Hematopoietic multipotent progenitor cell (in vitro differentiated cells): ENCODE data around the gene MYL12A. TPM values are rescaled to one million over a fixed set of nuclear protein-coding genes. Genes with fewer than 3 reads are reported as not detected.

Source experiments
- DNase-seq, 3 donors: peaks; one replicate each; pipeline ENCODE4 v3.0.0-alpha.2; 2011 to 2015; ENCODE audit warnings: low read depth in 2 of 3, low spot score in 2 of 3
- total RNA-seq: library from RNA; depleted of rRNA; stranded (reverse); fragments of >200 nt; gene quantifications from one replicate; pipeline ENCODE4 v1.2.3, GENCODE V29; 2012

The MYL12A gene
- total RNA-seq, 1 donor = 109 TPM

DNA sequence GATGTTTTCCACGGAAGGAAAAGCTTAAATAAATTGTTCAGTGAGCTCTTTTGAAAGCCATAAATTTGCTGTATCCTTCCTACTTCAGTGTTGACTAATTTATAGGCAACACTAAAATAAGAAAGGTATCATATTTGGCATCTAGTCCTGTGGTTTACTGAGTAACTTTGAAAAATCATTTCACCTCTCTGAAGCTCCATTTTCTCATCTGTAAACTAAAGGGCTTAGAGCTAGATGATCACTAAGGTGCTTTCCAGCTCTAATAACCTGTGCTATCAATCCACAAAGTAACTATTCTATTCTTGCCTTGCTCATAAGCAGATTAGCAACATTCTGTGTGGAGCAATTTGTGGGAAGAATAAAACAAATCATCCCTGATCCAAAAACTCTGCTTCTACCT, 24.2 kb upstream of the MYL12A start:
- DNase-seq = peak in 1 of 3 donors; percentile 4

DNA sequence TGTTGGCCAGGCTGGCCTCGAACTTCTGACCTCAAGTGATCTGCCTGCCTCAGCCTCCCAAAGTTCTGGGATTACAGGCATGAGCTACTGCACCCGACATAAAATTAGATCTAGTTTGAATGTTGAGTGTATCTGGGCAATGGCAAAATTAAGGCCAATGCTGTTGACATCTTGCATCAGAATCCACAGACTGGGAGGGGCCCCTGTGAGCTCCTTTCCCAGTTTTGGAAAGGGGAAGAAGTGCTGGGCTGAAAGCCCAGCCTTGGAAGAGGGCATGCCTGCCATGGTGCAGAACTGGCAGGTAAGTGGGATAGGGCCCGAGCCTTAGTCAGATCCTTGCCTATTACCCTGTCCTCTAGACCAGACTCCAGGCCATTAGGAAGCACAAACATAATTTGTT, 23.4 kb upstream of the MYL12A start:
- DNase-seq = no peak

DNA sequence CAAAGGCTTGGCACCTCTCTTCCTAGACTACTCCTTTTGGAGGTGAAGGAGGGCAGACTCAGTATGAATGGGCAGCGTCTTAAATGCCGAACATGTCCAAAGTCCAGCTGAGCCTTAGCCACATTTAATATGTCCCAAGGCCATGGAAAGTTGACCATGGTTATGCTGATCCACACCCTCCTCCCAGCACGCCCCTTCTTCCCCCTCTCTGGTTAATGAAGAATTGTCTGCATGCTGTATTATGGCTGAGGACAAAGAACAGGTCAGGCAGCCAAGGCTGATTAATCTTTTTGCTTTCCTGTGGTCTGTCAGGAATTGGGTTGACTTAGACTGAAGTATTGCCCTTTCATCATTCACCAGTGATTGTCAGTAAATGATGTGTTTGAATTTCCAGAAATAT, 22.0 kb upstream of the MYL12A start:
- DNase-seq = no peak

DNA sequence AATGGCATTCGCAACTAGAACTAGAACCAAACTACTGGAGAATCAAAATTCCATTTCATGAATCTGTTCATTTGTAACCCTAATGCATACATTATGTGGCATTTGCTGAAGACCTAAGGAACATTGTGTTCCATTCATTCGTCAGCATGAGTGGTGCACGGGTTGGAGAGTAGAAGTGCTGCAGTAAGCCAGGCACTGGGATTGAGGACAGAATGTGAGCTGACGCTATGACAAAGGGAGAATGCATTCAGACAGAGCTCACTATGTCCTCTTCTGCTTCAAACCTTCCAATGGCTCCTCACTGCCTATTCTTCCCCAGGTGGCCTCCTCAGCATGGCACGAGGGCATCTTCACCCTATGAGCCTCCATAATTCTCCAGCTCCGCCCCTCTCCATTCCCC, 21.6 kb upstream of the MYL12A start:
- no peak for DNase-seq

DNA sequence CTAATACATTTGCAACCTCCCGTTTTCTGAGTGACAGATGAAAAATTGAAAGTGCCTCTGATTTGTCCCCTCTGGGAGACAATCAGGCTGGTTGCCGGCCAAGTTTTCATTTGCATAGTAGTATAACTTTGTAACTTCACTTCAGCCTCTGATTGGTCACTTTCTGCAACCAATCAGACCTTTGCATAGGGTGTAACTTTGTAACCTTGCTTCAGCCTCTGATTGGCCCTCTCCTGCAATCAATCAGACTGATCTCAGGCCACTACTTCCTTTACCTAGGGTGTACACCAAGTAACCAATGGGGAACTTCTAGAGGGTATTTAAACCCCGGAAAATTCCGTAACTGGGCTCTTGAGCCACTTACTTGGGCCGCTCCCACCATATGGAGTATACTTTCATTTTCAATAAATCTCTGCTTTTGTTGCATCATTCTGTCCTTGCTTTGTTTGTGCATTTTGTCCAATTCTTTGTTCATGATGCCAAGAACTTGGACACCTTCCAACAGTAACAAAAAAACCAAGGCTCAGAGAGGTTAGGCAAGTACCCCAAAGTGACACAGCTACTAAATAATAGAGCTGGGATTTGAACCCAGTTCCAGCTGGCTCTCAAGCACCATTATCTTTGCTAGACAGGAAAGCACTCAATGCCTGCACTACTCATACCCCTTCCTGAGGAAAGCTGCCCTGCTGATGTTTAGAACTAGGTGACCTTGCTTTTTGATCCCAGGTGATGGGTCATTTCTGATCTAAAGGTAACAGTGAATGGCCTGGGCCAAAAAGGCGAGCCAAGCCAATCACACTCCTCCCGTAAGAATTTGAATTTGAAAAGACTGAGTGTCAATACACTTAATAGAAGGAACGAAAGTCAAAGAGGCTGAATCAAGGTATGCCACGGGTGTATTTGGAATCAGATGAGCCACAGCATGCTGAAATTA, 16.9 kb upstream of the MYL12A start:
- DNase-seq = peak in 1 of 3 donors; percentile 24

DNA sequence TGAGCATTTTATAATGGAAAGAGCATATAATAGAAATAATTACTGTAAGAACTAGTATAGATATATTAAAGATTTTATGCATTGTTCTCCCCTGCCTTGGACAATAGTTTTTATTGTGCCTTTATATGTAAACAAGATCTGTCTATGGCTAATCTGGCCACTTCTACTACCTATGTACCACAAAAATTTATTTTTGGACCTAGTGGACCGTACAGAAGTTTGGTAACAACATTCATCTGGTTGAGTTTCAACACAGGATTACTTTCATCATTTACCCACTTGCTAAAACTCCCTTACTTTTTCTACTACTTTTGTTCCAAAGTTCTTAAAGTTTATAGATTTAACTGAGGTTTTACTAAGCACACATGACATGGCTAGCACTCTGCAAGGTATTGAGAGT, 14.6 kb upstream of the MYL12A start:
- no peak for DNase-seq

DNA sequence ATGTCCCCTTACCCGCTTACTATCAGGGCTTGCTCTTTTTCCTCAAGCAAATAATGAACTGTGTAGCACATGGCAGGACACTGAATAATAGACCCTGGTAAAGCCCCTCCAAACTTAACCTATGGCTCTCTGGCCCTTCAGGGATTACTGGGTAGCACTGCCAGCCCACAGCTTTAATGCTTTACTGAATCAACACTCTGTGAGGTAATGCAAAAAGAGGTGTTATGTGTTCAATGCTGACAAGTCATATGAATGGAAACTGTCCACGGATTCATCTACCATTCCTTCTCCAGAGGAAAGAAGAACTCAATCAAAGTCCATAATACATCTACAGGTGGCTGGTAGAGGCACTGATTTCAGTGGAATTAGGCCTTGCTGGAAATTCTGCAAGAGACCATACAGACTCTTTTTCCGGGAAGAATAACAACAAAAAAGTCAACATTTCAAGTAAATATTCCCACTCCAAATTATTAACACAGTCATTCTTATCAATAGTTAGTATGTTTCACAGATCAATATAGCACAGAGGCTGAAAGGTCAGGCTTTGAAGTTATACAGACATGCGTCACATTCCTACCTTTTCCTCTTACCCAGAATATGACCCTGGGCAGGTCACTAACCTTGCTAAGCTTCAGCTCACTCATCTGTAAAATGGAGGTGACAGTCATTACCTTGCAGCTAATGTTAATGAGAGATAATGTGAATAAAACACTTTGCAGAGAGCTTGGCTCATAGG, 14.0 kb upstream of the MYL12A start:
- DNase-seq = no peak

DNA sequence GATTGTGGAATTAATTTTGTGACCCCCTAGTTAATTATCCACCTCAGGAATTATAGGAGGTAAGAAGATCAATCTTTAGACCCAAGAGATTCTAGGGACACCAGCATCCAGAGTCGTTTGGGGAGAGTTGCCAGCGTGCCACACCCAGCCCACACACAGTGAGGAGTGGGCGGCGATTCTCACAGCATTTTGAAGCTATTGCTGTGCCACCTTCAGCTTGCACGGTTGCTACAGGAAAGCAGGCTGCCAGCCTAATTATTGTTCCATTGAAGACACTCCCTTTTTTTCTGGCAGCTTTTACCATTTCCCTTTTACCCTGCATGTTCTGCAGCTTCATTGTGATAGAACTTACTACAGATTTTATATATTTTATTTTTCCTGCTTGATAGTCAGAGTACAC, 13.1 kb upstream of the MYL12A start:
- no peak for DNase-seq

DNA sequence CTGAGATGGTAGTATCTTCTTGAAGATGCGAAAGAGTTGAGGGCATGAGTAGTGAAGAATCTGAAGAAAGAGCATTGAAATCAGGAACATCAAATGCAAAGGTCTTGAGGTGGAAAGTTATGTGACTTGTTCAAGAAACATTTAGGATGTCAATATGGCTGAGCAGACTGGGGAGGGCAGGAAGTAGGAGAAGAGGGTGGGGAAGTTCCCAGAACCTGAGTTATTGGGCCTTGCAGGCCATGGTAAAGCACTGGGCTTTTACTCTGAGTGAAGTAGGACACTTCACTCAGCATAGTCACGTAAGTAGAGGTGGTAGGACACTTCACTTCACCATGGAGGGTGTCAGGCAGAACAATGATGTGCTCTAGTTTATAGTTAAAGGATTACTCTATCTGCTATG, 11.8 kb upstream of the MYL12A start:
- DNase-seq = no peak

DNA sequence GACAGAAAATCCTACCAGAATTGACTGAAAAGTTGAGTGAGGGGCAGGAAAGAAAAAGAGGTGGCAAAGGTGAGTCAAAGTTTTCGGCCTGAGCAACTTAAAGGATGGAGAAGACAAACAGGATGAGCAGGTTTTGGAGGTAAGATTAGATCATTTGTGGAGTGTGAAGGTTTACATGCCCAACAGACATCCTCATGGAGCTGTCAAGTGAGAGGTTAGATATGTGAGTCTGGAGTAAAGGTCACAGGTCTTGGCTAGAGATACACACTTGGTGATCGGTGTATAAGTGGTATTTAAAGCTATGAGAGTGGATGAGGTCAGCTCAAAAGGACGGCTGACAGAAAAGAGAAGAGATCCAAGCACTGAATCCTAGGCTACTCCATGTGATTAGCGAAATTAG, 11.1 kb upstream of the MYL12A start:
- DNase-seq = no peak

DNA sequence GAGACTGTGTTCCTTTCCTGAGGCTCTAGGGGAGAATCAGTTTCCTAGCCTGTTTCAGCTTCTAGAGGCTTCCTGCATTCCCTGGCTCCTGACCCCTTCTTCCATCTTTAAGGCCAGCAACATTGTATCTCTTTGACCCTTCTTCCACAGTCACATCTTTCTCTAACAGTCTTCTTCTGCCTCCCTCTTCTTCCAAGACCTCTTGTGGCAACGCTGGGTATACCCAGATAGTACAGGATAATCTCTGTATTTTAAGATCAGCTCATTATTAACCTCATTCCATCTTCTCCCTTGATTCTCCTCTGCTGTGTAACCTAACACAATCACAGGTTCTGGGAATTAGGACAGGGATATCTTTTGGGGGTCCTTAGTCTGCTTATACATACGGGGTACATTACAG, 8.9 kb upstream of the MYL12A start:
- DNase-seq = peak in 1 of 3 donors; percentile 25

DNA sequence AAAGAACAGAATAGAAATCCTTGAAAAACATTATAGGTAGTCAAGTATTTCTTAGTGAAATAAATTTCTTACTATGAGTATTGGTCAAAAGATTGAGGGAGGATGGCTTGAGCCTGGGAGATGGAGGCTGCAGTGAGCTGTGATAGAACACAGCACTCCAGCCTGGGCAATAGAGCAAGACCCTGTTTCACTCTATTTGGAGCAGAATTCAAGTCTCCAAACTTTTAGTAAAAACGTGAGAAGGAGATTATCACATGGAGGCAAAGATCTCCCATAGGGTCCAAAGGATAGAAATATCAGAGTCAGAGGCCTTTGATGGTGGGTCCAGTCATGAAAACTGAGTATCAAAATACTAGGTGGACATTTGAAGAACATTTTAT, 2.4 kb upstream of the MYL12A start:
- DNase-seq = no peak

DNA sequence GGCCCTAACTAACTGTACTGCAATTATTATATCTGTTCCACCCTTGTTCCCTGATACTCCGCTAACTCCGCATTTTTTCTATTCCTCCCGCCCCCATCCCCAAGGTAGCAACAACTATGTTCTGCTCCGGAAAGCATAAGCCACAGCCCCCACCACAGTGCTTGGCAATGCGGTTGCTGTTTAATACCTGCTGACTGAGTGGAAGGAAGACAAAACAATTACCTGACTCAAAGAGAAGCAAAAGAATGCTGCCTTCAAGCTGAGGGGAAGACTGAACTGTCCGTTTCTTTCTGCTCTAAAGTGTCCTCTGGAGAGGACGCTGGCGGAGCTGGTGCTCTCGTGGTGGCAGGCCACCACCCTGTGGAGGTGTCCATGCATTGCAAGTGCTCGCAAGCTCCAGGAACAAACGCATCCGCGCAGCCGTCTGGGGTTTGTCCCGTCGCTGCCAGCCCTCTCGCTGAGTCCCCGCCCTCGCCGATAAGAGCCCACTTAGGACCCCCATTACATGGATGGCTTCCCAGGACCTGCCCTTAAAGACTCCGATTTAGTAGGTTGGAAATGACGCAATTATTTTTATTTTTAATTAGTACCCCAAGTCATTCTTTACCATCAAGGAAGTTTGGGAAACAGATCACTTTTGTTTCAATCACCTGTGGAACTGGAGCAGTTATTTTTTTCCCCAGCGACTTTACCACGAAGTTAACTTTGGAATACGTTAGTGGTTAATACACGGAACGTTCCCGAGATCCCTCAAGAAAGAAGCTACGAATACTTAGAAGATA, 1.6 kb upstream of the MYL12A start:
- DNase-seq = peak; percentile 41 to 92 (median 89)

DNA sequence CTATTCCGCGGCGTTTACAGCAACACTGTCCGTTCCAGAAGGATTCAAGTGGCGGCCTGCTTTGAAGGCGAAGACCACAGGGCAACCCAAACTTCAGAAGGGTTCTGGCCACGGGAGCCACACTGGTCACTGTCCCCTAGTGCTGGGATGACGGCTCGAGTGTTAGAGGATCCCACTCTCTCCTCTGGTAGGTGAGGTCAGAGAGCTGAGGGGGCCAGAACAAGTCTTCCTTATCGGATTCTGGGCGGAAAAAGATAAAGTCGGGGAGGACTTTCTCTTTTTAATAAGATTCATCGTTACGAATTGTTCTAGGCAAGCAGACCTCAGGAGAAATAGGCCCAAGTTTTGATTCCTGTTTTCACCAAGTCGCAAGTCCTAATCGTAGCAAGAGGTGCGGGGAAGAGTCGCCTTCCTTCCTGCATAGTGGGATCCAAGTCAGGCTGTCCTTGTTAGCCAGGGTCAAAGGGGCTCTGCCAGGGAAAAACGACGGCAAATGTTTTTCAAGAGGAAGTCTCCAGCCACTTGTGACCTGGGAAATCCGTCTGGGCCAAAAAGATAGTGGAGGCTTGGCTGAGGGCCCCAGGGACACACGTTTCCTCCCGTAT, 864 bp upstream of the MYL12A start:
- peak in 2 of 3 donors; percentile 69 to 72 for DNase-seq

DNA sequence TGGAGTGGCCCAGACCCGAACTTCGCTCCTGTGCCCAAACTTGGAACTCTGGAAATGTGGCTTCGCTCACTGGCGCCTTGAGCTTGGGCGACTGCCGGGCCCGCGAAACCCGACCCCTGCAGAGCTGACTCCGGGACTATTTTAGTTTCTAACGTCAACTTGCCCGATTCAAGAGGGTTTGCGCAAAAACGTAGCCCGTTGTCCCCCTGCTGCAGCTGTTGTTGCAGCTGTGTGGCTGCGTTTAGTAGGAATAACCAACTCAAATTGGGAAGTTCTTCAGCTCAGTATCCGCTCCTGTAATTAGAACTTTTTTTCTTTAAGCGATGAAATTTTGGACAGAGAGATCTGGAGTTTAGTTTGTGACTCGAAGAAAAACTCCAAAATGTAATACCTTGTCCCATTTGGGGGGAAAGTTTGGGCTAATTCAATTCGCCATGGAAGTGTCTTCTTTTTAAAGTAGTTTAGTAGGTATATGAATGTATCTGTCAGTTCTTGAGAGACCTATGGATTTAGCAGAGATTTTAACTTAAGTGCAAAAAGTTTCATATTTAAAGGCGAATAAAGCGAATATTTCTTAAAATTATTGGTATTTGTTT, 559 bp downstream of the MYL12A start:
- peak in 2 of 3 donors; percentile 42 to 48 for DNase-seq

DNA sequence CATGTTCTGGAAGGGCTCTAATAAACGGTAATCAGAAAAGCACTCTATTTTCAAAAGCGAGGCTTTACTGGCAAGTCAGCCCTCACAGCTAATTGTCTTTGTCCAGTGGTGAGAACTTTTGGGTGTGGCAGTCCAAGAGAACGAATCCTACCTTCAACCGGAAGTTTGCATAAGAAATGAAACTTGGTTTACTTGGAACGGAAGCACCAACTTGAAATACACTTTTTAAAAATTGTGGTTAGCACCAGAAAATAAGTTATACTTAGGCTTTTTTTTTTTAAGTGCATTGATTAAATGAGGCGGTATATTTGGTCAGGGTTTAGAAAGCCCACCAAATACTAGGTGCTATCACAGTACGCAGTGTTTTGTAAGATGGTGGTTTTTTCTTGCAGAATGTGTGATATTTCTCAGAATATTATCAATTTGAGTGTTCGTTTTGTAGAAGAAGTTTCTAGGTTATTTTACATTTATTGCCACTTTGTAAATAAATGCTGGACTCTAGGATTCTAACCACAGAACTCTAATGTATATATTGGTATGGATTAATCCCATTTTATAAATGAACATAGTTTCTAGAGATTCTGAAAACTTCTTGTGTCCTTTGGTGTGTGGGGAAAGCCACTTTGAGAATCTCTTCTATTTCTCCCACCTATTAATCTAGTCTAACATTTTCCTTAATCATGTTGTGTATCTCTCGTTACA, 1.2 kb downstream of the MYL12A start:
- peak in 2 of 3 donors; percentile 31 to 34 for DNase-seq

DNA sequence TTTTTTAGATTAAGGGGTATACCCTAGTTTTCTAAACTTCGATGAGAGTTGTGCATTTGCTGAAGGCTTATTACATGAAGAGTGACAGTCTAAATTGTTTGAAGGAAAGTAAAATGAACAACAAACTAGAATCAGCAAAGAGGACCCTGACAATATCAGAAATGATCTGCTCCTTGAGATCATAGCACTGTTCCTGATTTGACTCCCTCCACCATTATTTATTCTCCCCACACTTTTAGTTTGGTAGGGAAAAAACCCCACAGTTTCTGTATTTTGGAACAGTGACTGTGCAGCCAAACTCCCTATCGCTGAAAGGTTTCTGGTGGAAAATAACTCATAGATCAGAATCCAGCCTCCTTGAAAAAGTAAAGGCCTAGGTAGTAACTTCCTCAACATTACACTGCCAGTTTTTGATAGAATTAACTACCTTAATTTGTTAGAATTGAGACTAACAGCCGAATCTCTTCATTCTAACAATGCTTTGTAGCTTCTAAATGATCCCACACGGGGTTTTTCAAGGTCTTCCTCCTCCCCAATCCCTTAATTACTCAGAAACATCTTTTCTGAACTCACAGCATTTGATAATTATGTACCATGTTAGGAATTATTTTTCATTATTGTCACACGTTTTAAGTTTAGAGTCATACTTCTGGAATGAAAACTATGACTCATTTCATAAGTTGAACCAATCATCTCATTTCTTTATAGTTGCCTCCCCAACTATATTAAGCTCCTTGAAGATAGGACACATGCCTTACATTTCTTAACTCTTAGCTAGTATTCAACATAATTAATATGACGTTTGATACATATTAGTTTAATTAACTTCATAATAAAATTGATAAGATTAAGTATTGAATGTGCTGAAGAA, 2.9 kb downstream of the MYL12A start:
- DNase-seq = no peak

DNA sequence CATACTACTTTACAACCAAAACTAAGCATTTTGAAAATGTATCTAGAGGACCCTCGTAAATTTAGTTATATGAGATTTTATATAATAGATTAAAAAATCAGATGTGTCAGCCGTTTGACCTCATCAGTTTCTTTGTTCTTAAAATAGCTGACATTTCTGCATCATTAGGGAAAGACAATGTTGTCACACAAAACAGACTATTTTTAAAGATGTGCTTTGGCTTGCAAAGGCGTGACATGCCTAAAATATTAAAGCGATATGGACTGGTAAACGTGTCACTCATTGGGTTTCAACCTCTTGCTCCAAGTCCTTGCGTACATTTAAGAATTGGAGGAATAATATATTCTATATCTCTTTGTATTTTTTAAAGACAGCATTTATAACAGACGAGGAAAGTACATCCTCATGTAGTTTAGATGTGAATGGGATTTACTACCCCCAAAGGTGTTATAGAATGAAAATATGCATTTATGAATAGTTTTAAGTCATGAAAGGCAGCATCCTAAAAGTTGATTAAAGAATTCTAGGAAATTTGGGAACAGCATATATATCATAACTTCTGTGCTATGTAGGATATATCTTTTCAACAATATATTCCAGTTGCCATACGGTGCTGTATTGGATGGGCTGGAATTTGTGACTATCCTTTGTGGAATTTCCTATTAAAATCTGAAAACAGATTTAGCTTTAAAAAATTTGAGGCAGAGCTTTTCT, 3.8 kb downstream of the MYL12A start:
- no peak for DNase-seq
